Natural killer cell (primary cell): ENCODE results near the gene RGS6. TPM values are rescaled to one million over a fixed set of nuclear protein-coding genes. Genes with fewer than 3 reads are reported as not detected.
"Not testable (repeated sequence)": the region's sequence is repeated elsewhere in the genome, so short reads cannot be mapped to it uniquely, and the experiment has no call there.

Source experiments
- ATAC-seq, 3 donors: fragments of 150-1000 bp in 2 of 3; fragments of 200-7000 bp in 1 of 3; cut with Tn5 transposase; 1 replicate in 1 of 3; 2 replicates in 2 of 3; pipeline ENCODE4 v1.10.0; 2021; ENCODE audit warnings: mild to moderate bottlenecking in 2 of 3, moderate library complexity in 2 of 3
- DNase-seq, 2 donors: peaks; one replicate each; pipeline versions ENCODE4 v3.0.0 to v3.0.0-alpha.2; 2013 to 2021; ENCODE audit warnings: mixed read lengths in 1 of 2
- H3K27ac ChIP-seq: one replicate; pipeline ENCODE4 v1.5.1; 2013; ENCODE audit warnings: mild to moderate bottlenecking, low read length
- H3K27me3 ChIP-seq: one replicate; pipeline ENCODE4 v1.6.1; 2013; ENCODE audit warnings: low read length; ENCODE audit not compliant: control insufficient read depth, insufficient read depth
- H3K36me3 ChIP-seq: one replicate; pipeline ENCODE4 v1.6.1; 2013; ENCODE audit warnings: low read length; ENCODE audit not compliant: control insufficient read depth, insufficient read depth
- H3K4me1 ChIP-seq: one replicate; pipeline ENCODE4 v1.6.1; 2013; ENCODE audit warnings: low read length; ENCODE audit not compliant: control insufficient read depth, insufficient read depth
- H3K4me3 ChIP-seq: one replicate; pipeline ENCODE4 v1.5.1; 2013; ENCODE audit warnings: low read length
- H3K9me3 ChIP-seq: one replicate; pipeline ENCODE4 v1.6.1; 2013; ENCODE audit warnings: low read length; ENCODE audit not compliant: control insufficient read depth, insufficient read depth
- H3K27ac Mint-ChIP-seq, 2 donors: one replicate each; pipeline ENCODE4 v1.8.0; 2022; ENCODE audit warnings: mild to moderate bottlenecking in 2 of 2, mixed read lengths in 2 of 2, moderate library complexity in 1 of 2
- H3K27me3 Mint-ChIP-seq, 2 donors: one replicate each; pipeline ENCODE4 v1.8.0; 2022; ENCODE audit warnings: low read depth in 2 of 2, mixed read lengths in 2 of 2
- H3K36me3 Mint-ChIP-seq: one replicate; pipeline ENCODE4 v1.8.0; 2022; ENCODE audit warnings: mixed read lengths
- H3K4me1 Mint-ChIP-seq, 2 donors: one replicate each; pipeline ENCODE4 v1.8.0; 2022; ENCODE audit warnings: mixed read lengths in 2 of 2
- H3K4me3 Mint-ChIP-seq: one replicate; pipeline ENCODE4 v1.8.0; 2022; ENCODE audit warnings: mild to moderate bottlenecking, moderate library complexity, mixed read lengths
- H3K9me3 Mint-ChIP-seq, 2 donors: one replicate each; pipeline ENCODE4 v1.8.0; 2022; ENCODE audit warnings: mixed read lengths in 2 of 2
- CTCF ChIP-seq: fragments of 200-600 bp; IDR thresholded peaks from one replicate; pipeline ENCODE4 v1.8.0; 2022; ENCODE audit warnings: antibody characterized with exemption
- WGBS: methylation state at CpG from one replicate; pipeline ENCODE4 v1.1.7; 2013; ENCODE audit warnings: missing lambda C conversion rate; ENCODE audit not compliant: insufficient coverage; 5-methylcytosine and 5-hydroxymethylcytosine counted together
- intact Hi-C: fragments of 100-400 bp; cut with micrococcal nuclease; formaldehyde crosslinking; loops from one replicate; pipeline ENCODE4 v1.14.2; 2022
- total RNA-seq, 4 donors: library from RNA; stranded (reverse); fragments of 120-200 nt in 1 of 4; gene quantifications; one replicate each; pipeline versions ENCODE4 v1.2.3 to v1.2.4, GENCODE V29; 2013 to 2022

Gene RGS6
- total RNA-seq, 3 donors from 2014 or later (not counting 1 experiment from before 2014, with no cell fraction given), result 0.75 to 1.4 TPM; not detected in 1

- no peak for DNase-seq
- Mint-ChIP-seq H3K36me3 (no peaks in the 10 kb centered on the region), H3K9me3 (peaks cover 0 to 2% of the 10 kb centered on the region in 2 donors), H3K4me1 (peaks cover 7% of the 10 kb centered on the region in 2 donors), H3K4me3 (no peak overlapping the region), H3K27me3 (no peaks in the 10 kb centered on the region), H3K27ac (no peak overlapping the region)
- Histone ChIP-seq H3K4me1 (peaks cover 3% of the 10 kb centered on the region), H3K4me3 (no peak overlapping the region), H3K36me3 (no peaks in the 10 kb centered on the region), H3K27ac (no peak overlapping the region), H3K9me3 (no peaks in the 10 kb centered on the region), H3K27me3 (no peaks in the 10 kb centered on the region)
- ATAC-seq, result no peak
- intact Hi-C loops, result no loop called here
- WGBS, result 92% methylated on average over 4 of the region's 6 CpGs
- no peak for TF ChIP-seq CTCF
These were observed 539.1 kb downstream of the RGS6 start for GRCh38 chr14:72471346-72471745.

- intact Hi-C loops, result no loop called here
- Histone ChIP-seq H3K36me3 (no peaks in the 10 kb centered on the region), H3K4me3 (no peak overlapping the region), H3K9me3 (no peaks in the 10 kb centered on the region), H3K27me3 (no peaks in the 10 kb centered on the region), H3K4me1 (peaks cover 18% of the 10 kb centered on the region), H3K27ac (no peak overlapping the region)
- Mint-ChIP-seq H3K4me3 (no peak overlapping the region), H3K36me3 (no peaks in the 10 kb centered on the region), H3K27ac (no peak overlapping the region), H3K9me3 (no peaks in the 10 kb centered on the region), H3K4me1 (peaks cover 22% of the 10 kb centered on the region in 2 donors), H3K27me3 (no peaks in the 10 kb centered on the region)
- 96% methylated on average over 12 of the region's 14 CpGs for WGBS
- no peak for TF ChIP-seq CTCF
- DNase-seq (no peak), ATAC-seq (no peak)
These were observed 540.6 kb downstream of the RGS6 start for GRCh38 chr14:72472845-72473244.

- intact Hi-C loops, result loop anchor here (1.0 to 2.0 kb wide), 2 partner anchors 26 to 42 kb away; no protein-coding TSS in a partner anchor
- no peak for TF ChIP-seq CTCF
- ATAC-seq (peak; percentile 84 to 90 (median 87)), DNase-seq (peak; percentile 46 to 66)
- Mint-ChIP-seq H3K4me1 (peaks cover 55 to 57% of the 10 kb centered on the region in 2 donors), H3K9me3 (no peaks in the 10 kb centered on the region), H3K4me3 (peak overlapping the region; percentile 78), H3K27ac (peak overlapping the region; percentile 82 to 88), H3K27me3 (peaks cover 0 to 7% of the 10 kb centered on the region in 2 donors), H3K36me3 (no peaks in the 10 kb centered on the region)
- H3K4me3 ChIP-seq, result peak overlapping the region; percentile 4
- 0% methylated on average over 7 of the region's 8 CpGs for WGBS
- peaks cover 44% of the 10 kb centered on the region for H3K4me1 ChIP-seq
- H3K27me3 ChIP-seq, result no peaks in the 10 kb centered on the region
- H3K27ac ChIP-seq, result peak overlapping the region; percentile 65
- no peaks in the 10 kb centered on the region for H3K36me3 ChIP-seq
- no peaks in the 10 kb centered on the region for H3K9me3 ChIP-seq
These were observed 544.6 kb downstream of the RGS6 start for GRCh38 chr14:72476657-72477499.

- not testable (repeated sequence) for H3K4me3 ChIP-seq, DNase-seq, H3K9me3 Mint-ChIP-seq, H3K27me3 Mint-ChIP-seq, H3K27me3 ChIP-seq, ATAC-seq, H3K36me3 Mint-ChIP-seq, H3K9me3 ChIP-seq, H3K36me3 ChIP-seq
- Mint-ChIP-seq H3K4me3 (peak overlapping the region; percentile 78), H3K4me1 (peaks cover 55 to 57% of the 10 kb centered on the region in 2 donors), H3K27ac (peak overlapping the region; percentile 82 to 88)
- 31% methylated on average over 4 of the region's 5 CpGs for WGBS
- intact Hi-C loops, result loop anchor here (2.0 kb wide), 1 partner anchor 41 kb away; no protein-coding TSS in a partner anchor
- Histone ChIP-seq H3K4me1 (peaks cover 44% of the 10 kb centered on the region), H3K27ac (peak overlapping the region; percentile 65)
These were observed 545.3 kb downstream of the RGS6 start for GRCh38 chr14:72477578-72477977.
